GM20431 (cell line): Measurements from ENCODE around the gene BIRC7.
"Not testable (repeated sequence)": the region's sequence is repeated elsewhere in the genome, so short reads cannot be mapped to it uniquely, and the experiment has no call there.

ENCODE experiments used
- in situ Hi-C: fragments of 300-500 bp; cut with MseI, MboI; formaldehyde crosslinking; loops from one replicate; pipeline ENCODE4 v1.15.0; 2020; ENCODE audit warnings: low sequenced_read_pairs; ENCODE audit not compliant: unreplicated experiment

The BIRC7 gene

DNA sequence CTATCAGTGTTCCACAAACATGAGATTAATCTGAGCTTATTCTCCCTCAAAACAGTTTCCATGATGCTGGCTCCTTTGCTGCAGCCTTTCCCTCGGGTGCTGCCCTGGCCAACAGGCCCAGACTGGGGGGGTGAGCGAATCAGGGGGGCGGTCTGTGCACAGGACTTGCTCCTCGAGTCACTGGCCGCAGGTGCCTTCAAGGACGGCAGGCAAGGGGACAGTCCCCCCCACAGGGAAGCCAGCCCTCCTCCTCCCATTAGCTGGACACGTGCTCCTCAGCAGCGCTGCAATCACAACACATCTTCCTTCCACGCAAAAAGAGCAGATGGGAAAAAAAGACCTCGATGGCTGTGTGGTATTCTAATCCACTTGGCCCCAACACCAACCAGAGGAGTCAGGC lies 29.8 kb upstream of the BIRC7 start:
- in situ Hi-C loops = no loop called here

DNA sequence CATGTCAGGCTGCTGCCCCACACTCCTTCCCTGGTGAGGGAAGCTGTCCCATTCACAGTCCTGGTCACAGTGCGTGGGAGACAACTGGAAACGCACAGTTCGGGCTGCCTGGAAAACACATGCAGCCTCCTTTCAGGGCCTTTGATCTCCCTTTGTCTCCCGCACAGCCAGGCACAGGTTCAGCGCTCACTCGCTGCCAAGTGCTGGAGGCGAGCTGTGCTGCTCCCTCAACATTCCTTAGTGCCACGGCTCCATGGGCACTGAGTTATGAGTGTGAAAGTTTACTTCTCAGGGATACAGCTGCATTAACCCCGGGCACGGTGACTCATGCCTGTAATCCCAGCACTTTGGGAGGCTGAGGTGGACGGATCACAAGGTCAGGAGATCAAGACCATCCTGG lies 28.8 kb upstream of the BIRC7 start:
- in situ Hi-C loops = no loop called here

DNA sequence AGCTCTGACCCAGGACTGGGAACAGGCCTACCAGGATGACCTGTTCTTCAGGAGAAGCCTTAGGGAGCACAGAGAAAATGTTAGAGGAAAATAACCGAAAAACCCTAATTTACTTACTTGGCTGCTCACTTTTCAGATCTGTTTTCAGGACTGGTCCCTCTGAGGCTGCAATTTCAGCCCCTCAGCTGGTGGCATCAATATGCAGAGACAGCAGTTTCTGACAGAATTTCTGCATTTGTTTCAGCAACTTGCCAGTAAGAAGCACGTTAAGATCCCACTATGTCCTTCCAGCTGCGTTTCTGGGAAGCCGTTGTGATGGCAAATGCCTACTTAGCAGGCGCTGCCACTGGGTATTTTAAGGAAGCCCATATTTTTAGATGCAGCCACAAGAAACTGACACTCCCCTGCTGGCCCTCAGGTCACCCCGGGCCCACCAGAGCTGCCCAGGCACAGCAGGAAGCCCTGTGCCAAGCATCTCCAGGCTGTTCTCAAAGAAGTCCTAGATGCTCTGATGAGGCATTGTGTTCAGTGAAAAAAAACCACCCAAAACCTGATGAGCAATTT lies 27.3 kb upstream of the BIRC7 start:
- in situ Hi-C loops = no loop called here

DNA sequence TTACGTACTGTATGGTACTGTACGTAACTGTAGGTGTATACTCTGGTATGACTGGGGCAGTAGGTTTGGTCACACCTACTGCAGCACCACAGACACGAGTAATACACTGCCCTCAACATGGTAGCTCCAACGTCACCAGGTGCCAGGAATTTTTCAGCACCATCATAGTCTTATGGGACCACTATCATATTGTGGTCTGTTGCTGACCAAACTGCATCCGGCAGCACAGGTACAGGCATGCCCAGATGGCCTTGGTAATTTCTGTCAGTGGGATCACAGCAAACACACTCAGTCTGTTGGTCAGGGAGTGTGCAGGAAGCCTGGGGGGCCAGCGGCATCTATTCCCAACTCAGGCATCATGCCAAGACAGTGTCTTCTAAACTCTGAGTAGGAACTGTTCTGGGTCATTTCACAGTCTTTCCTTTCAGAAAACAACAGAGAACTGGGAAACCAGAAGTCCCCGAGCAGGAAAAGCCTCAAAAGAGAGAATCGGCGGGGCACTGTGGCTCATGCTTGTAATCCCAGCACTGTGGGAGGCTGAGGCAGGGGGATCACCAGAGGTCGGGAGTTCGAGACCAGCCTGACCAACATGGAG lies 25.6 kb upstream of the BIRC7 start:
- in situ Hi-C loops = no loop called here

DNA sequence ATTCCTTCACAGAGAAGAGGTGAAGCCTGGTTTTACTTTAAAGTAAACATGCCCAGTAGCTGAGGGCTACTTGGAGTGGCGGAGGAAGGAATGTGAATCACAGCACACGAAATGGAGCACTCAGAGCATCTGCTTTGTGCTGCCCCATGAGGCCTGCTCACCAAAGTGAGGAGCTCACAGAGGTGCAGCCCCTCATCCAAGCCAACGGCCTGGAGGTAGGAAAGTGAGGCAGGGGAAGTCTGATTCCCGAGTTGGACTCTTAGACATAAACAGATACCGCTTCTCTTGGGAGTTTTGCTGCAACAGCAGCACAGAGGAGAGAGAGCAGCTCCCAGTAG lies 23.3 kb upstream of the BIRC7 start:
- in situ Hi-C loops = no loop called here

DNA sequence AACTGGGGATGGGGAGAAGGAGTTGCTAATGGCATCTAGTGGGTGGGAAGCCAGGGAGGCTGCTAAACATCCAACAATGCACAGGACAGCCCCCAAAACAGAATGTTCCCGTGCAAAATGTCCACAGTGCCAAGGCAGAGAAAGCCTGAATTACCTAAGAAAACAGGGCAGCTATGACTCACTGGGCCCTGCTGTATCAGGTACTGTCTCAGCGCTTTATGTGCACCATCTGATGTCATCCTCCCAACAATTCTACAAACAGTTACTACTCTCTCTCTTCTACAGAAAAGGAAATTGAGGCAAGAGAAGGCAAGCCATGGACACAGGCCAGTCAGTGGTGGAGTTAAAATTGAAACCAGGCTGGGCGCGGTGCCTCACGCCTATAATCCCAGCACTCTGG lies 22.9 kb upstream of the BIRC7 start:
- in situ Hi-C loops = no loop called here

DNA sequence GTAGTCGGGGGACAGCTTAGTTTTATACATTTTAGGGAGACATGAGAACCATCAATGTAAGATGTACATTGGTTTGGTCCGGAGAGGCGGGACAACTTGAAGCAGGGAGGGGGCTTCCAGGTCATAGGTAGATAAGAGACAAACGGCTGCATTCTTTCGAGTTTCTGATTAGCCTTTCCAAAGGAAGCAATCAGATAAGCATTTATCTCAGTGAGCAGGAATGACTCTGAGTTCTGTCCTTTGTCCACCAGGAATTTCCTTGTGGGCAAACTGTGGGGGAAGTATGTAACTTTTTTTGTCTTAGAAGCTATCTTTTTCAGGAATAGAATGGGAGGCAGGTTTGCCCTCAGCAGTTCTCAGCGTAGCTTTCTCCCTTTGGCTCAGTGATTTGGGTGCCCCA lies 21.2 kb upstream of the BIRC7 start:
- in situ Hi-C loops = no loop called here

DNA sequence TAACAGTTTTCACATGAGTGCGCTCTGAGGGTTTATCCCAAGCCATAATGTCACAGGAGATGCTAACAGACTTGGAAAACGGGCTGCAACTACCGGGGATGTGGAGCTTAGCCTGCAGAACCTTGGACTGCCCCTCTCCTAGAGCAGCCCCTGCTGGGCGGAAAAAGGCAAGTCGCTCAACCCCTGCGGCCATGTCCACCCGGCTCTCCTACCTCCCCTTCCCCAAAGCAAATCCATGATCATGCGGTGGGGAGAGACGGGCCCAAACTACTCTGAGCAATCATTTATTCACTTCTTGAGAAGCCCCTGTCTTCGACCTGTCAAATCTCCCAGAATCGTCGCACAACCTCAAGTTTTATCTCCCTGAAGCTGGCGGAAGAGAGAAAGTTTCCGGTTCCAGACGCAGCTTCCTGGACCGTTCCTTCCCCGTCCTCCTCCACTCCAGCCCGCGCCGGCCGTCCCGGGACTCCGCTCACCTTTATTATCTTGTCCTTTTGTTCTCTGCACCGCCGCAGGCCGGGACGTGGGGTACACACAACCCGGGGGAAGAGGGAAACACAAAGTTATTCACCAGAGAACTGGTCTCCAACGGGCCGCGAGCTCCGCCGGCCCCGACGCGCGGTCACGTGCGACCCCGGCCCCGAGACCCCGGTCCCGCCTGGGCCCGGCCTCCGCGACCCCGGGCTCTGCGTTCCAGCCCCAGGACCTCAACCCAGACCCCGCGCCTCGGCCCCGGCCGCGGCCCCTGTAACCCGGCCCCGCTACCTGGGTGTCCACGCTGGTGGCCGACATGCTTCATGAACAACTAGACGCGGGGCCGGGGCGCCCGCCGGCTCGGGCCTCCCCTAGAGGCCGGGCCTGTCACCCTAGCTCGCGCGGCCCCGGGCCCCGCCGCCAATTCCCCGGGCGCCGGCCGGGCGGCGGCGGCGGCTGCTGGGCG lies 20.3 kb upstream of the BIRC7 start:
- in situ Hi-C loops = no loop called here

DNA sequence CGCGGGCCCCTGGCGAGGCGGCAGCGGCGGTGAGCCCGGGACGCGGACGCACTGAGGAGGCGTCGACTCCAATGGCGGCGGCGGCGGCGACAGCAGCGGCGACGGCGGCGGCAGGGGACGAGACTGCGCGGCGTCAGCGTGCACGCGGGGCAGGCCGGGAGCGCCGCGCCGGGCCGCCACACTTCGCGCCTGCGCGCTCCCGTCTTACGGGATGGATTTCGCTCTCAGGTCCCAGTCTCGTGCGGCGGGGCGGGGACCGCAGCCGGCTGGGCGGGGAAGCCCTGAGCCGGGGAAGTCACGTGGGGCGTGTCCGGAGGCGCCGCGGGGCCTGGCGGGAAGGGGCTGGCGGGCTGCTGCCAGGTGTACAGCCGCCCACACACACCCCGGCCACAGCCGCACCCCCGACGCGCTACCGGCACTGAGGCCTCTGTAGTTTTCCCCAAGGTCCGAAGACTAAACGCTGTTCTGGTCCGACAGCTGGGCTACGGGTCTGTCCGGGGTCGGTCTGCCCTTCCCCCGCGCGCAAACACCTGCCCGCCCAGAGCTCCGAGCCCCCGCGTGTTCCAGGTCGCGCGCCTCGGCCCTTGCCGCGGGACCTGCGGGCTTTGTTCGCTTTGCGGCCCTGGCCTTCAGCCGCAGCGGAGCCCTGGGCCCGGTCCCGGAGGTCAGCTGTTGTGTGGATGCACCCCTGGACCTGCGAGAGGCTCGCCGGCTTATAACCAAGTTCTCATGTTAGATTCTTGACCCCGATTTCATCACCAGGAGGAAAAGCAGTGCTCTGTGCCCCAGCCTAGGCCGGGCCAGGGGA lies 19.5 kb upstream of the BIRC7 start, which contains the start of gene YTHDF1:
TSS of gene YTHDF1 (minus strand) at position 91 of the 808 bp plus-strand sequence. CDS start 239 bp downstream, outside the sequence.
- in situ Hi-C loops = no loop called here

DNA sequence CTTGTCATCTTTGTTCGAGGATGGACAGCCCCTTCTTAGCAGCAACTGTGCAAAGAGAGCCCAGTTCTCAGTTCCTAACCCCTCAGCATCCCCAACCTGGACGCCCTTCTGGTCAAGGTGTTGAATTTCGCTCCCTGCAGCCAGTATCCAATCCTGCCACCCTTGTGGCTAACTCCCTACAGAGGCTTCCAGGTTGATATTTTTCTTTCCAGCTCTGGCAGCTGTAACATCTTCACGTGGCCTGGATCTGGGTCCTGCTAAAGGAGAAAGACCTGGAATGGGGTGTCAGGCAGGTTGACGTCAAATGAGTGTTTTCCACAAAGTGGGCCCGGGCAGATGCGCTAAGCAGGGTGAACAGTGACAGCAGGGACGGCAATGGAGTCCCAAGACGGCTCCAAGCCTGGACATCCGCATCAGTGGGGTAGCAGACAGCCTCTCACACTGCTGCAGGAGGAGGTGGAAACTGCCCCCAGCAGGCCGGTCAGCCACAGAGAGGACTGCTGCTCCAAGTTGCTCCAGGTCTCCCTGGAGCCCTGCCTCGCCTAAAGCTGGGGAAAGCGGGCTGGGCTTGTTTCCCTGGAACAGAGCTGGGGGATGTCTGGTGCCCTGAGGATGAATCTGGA lies 18.7 kb upstream of the BIRC7 start:
- in situ Hi-C loops = no loop called here

DNA sequence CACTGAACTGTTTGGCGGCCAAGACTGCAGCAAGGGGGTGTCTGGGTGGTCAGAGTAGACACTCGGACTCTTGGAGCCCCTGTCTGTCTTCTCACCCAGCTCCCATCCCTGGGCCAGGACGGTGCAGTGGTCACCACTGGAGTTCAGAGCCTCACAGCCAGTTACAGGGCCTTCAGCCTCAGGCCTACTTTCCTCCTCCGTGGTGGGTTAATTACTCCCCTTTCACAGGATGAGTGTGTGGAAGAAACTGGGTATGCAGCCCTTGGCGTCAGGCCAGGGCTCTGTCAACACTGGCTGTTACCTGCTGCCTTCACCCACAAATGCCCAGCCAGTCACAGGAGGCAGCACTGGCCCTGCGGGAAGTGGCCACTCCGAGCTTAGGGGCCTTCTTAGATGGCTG lies 18.0 kb upstream of the BIRC7 start:
- in situ Hi-C loops = no loop called here

DNA sequence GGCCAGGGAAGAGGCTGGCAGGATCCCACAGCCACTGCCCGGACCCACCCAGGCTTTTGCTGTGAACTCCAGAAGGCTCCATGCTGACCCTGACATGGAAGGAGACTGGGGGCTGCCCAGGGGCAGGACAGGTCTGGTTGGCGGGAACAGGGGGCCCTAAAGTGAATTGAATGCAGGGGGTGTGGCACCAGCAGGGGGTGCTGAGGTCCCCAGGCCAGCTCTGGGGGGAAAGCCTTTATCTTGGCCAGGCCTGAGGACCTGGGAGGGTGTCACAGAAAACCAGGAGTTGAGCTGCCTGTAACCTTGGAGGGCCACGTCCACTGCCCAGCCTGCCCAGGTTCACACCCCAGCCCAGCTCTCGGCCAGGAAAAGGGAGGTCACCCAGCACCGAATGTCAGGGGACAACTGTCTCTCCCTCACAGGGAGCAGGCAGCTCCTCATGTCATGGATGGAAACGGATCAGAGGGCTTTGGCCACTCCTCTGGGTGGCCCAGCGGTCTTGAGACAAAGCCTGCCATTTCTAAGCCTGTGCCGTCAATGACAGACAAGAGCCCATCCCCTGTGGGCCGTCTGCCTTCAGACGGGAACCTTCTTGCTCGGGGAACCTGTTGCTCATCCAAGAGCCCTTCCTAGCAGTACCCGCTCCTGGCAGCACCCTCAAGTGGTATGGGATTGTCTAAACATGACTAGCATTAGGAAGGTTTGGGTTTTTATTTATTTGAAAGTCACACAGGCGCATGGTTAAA lies 16.8 kb upstream of the BIRC7 start:
- in situ Hi-C loops = no loop called here

DNA sequence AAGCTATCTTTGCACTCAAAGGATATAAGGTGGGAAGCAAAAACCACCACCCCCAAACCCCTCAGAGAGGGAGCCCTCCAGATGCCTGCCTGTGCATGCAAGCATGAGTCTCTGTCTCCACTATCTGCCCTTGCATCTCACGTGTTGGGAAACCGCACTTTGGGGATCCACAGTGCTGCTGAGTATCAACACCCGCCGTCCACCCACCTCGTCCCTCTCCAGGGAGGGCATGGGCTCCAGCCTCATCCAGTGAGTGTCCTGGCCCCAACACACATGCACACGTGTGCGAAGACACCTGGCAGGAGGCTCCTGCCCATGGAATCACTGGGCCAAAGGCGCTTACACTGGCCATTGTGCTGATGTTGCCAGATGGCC lies 16.3 kb upstream of the BIRC7 start:
- in situ Hi-C loops = no loop called here

DNA sequence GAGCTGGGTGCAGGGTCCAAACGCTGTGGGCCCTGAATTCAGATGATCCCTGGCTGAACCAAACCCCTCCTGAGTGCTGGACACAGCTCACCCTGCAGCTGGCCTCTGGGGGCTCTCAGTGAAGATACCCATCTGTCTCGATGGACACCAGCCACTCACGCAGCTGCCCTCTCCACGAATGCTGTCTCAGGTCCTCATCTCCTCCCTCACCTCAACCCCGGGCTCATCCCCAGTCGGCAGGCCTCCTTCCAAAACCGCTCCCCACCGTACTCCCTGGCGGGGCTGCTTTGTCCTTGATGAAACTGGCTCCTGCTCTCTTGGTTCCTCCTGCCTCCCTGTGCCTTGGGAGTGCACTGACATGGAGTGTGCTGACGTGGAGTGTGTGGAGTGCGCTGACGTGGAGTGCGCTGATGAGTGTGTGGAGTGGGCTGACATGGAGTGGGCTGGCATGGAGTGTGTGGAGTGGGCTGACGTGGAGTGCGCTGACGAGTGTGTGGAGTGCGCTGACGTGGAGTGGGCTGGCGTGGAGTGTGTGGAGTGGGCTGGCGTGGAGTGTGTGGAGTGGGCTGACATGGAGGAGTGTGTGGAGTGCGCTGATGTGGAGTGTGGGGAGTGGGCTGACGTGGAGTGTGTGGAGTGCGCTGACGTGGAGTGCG lies 15.7 kb upstream of the BIRC7 start:
- in situ Hi-C loops = no loop called here

DNA sequence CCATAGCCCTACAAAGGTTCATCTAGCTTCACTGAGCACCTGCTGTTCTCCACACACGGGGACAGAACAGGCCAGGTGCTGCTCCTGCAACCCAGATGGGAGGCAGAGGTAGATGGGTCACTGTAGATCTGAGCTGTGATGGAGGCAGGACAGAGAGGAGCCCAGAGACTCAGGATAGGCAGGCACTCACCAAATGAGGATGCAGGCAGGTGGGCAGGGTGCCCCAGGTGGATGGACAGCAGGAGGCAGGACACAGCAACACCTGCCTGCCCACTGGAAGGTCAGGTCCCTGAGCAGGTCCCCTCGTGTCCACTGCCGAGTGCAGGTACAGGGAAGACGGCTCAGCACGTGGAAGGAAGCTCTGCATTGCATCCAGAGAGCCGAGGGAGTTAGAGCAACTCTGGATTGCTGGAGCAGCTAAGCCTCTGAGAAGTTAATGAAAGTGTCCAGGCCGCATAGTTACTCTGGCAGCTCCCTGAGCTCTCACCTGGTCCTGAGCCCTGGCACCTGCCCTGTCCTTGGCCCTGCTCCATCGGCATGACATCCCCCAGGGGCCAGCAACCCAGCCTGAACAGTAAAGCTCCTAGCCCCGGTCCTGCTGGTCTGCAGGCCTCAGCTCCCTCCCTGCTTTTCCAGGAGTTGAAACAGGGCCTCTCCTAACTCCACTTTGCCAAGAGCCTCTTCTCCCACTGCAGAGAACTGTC lies 14.9 kb upstream of the BIRC7 start:
- in situ Hi-C loops = no loop called here

DNA sequence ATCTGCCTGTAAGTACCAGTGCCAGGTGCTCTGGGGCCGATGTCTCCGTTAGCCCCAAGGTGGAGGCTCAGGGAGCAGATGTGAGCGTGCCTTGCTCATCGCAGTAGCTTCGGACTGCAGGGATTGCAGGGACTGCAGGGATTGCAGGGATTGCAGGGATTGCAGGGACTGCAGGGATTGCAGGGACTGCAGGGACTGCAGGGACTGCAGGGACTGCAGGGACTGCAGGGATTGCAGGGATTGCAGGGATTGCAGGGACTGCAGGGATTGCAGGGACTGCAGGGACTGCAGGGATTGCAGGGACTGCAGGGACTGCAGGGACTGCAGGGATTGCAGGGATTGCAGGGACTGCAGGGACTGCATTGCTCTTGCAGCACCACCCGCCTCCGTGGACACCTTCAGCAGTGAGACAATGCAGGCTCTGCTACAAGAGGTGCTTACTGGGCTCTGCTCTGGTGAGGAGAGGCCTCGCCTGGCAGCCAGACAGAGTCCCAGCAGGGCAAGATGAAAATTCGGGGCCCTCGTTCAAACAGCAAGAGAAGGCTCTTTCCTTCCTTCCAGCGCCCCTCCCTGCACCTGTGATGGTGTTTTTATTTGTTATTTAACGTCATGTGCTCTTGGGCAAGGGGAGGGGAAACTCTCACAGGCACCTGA lies 14.2 kb upstream of the BIRC7 start:
- in situ Hi-C loops = not testable (repeated sequence)

DNA sequence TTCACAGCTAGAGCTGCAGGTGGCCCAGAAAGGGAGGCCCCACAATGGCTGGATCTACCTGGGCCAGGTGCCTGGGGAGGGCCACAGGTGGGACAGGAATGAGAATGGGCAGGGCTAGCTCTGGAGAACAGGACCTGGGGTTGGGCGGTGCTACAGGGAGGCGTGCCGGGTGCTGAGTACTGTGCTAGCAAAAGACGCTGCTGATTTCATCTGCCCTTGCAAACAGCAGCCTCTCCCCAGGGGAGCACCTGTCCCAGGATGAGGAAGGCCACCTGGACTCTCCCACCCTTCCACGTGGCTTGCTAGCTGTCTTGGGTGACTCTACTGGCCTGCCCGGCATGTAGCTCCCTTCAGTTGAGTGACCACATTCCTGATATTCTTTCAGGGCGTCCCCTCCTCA lies 13.2 kb upstream of the BIRC7 start:
- in situ Hi-C loops = no loop called here
